Measurements from ENCODE around the gene AMOTL2. TPM values are rescaled to one million over a fixed set of nuclear protein-coding genes. Genes with fewer than 3 reads are reported as not detected.

AMOTL2 gene
- total and polyA plus RNA-seq, 9 of the 15 experiments (the other 6 are each of a cell fraction or from before 2014, with no cell fraction given) = 0.12 to 0.31 TPM; not detected in 7

- no peak for FAIRE-seq
- in situ Hi-C loops (cut with MboI) = no loop called here
- POLR2A ChIA-PET = no interaction called here
These were observed 15.6 kb upstream of the AMOTL2 start for GRCh38 chr3:134389865-134390264.

More at GRCh38 chr3:134389865-134390264, 15.6 kb upstream of the AMOTL2 start:
- intact Hi-C loops (cut with micrococcal nuclease) = loop anchor here (10.0 kb wide), 1 partner anchor 85 kb away; no protein-coding TSS in a partner anchor
- no peak overlapping the region for H3K4me2 ChIP-seq (ENCODE audit: insufficient read depth, low read length)
- H3K4me1 ChIP-seq (replicated peaks in 1 of 2; ENCODE audit: control insufficient read depth in 2 of 2, insufficient read depth in 2 of 2, low read length in 2 of 2) = no peaks in the 10 kb centered on the region
- CTCF ChIA-PET (ENCODE audit: low intra/inter-chr PET ratio) = no interaction called here
- H3K4me3 ChIP-seq = no peak overlapping the region
- H2AFZ ChIP-seq (ENCODE audit: low read depth, low read length) = no peak overlapping the region
- H3K79me2 ChIP-seq (ENCODE audit: control insufficient read depth, insufficient read depth, low read length) = no peaks in the 10 kb centered on the region
- TF ChIP-seq CEBPZ (IDR thresholded peaks at IDR 0.05; ENCODE audit: borderline replicate concordance, low read depth, low read length) (no peak), ZNF24 (IDR thresholded peaks at IDR 0.05) (no peak), NCOA1 (IDR thresholded peaks at IDR 0.05; ENCODE audit: low read depth) (no peak), NR1H2 (CRISPR knock-in tag; IDR thresholded peaks at IDR 0.05) (no peak)
- no peaks in the 10 kb centered on the region for H3K36me3 ChIP-seq (ENCODE audit: control insufficient read depth, insufficient read depth, low read length)
- 0% methylated on average over 1 of the region's 1 CpG for WGBS (ENCODE audit: insufficient coverage, low coverage, missing lambda C conversion rate)
- DNase-seq (ENCODE audit: extremely low read depth in 1 of 4, low spot score in 3 of 4) (no peak), ATAC-seq (no peak)
- no TSS peak for BruUV-seq (replicated peaks)
- peaks cover 2% of the 10 kb centered on the region for H3K9me1 ChIP-seq (ENCODE audit: control insufficient read depth, insufficient read depth, low read length)
- peaks cover 0 to 28% of the 10 kb centered on the region in 2 experiments; a peak in 2 of 5 replicates for H3K27me3 ChIP-seq (ENCODE audit: control insufficient read depth in 2 of 2, insufficient read depth in 2 of 2, low read length in 2 of 2)
- no peaks in the 10 kb centered on the region for H3K9me3 ChIP-seq (replicated peaks; ENCODE audit: control insufficient read depth, insufficient read depth, low read depth, low read length)
- H3K9ac ChIP-seq (ENCODE audit: insufficient read depth in 1 of 2, low read depth in 2 of 2, low read length in 2 of 2) = no peak overlapping the region
- H3K27ac ChIP-seq (ENCODE audit: extremely low read depth, low read depth, low read length) = no peak overlapping the region
- H4K20me1 ChIP-seq (replicated peaks; ENCODE audit: control insufficient read depth, insufficient read depth, low read length) = no peaks in the 10 kb centered on the region

Measured in K562 (cell line).